GM19240 (cell line): ENCODE measurements around the gene UTP14A.
"Not testable (repeated sequence)": the region's sequence is repeated elsewhere in the genome, so short reads cannot be mapped to it uniquely, and the experiment has no call there.

Experiments used
- DNase-seq: peaks from one replicate; pipeline ENCODE4 v3.0.0; 2011; ENCODE audit warnings: low spot score; ENCODE audit not compliant: insufficient read length

The UTP14A gene, protein sequence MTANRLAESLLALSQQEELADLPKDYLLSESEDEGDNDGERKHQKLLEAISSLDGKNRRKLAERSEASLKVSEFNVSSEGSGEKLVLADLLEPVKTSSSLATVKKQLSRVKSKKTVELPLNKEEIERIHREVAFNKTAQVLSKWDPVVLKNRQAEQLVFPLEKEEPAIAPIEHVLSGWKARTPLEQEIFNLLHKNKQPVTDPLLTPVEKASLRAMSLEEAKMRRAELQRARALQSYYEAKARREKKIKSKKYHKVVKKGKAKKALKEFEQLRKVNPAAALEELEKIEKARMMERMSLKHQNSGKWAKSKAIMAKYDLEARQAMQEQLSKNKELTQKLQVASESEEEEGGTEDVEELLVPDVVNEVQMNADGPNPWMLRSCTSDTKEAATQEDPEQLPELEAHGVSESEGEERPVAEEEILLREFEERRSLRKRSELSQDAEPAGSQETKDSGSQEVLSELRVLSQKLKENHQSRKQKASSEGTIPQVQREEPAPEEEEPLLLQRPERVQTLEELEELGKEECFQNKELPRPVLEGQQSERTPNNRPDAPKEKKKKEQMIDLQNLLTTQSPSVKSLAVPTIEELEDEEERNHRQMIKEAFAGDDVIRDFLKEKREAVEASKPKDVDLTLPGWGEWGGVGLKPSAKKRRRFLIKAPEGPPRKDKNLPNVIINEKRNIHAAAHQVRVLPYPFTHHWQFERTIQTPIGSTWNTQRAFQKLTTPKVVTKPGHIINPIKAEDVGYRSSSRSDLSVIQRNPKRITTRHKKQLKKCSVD

DNA sequence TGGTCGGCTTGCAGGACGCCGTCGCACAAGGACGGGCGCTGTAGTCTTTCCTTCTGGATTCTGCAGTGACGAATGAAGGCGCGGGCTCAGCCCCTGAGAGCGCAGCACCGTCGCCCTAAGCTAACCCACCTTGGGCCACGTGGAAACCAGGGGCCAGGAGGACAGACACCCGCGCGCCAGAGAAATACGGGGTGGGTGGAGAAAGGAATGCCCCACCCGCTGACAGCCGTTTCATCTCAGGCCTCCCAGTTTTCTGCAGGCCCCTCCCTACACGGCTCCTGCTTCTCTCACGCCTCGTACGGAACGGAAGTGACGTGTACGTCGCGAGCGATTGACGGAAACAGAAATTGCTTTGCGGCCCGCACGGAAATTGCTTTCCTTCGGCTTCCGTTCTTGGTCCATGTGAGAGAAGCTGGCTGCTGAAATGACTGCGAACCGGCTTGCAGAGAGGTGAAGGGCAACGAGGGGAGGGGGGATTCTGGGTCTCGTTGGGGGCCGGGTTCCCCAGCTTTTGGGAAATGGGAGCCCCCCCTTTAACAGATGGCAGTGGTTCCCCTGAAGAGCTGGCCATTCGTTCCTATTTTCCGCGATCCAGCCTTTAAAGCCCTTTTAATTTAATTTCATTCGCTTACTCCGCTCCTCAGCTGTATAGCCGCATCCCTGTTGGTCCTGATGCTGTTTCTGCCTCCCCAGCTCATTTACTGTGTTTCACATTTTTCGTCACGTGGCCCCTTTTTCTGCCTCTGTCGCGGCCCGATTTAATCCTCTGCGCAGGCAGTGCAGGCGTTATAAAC, at the start of gene UTP14A:
Gene UTP14A (plus strand): TSS at position 378 of the 794 bp plus-strand sequence. CDS start 47 bp downstream, at position 425.
- DNase-seq = peak; percentile 48

DNA sequence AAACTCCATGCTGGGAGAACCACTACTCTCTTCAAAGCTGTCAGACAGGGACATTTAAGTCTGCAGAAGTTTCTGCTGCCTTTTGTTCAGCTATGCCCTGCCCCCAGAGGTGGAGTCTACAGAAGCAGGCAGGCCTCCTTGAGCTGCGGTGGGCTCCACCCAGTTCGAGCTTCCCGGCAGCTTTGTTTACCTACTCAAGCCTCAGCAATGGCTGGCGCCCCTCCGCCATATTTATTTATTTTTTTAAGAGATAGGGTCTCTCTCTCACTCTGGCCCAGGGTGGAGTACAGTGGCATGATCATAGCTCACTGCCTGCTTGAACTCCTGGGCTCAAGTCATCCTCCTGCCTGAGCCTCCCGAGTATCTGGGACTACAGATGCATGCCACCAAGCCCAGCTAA, 46.8 kb upstream of the UTP14A start:
- not testable (repeated sequence) for DNase-seq

- not testable (repeated sequence) for DNase-seq
These were observed 39.6 kb upstream of the UTP14A start for GRCh38 chrX:129866321-129866720.

GRCh38 chrX:129872524-129872923, 33.4 kb upstream of the UTP14A start:
- no peak for DNase-seq

GRCh38 chrX:129875669-129876068, 30.3 kb upstream of the UTP14A start:
- no peak for DNase-seq

DNA sequence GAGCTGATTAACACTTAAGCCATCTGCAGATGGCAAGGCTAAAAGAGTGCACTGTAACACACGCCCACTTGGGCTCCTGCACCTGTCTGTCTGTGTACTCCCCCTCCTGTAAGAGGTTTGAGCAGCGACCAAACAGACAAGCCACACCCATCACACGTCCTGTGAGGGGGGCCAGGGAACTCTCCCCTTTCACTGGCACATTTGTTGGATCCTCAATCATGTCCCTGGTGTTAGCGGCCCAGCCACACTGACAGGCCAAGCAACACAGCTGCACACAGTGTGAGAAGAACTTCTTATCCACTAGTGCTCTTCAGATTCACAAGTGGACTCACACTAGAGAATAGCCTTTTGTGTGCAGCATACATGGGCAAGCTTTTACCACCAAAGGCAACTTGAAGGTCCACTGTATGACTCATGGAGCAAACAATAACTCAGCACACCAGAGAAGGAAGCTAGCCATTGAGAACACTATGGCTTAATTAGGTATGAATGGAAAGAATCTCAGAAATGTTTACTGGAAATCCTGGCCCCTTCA, 29.1 kb upstream of the UTP14A start:
- no peak for DNase-seq

- no peak for DNase-seq
These were observed 28.6 kb upstream of the UTP14A start for GRCh38 chrX:129877401-129877800.

GRCh38 chrX:129900054-129900453, 5.9 kb upstream of the UTP14A start:
- DNase-seq = no peak

GRCh38 chrX:129908636-129909035, 2.7 kb downstream of the UTP14A start:
- DNase-seq = no peak

- DNase-seq = no peak
These were observed 19.5 kb downstream of the UTP14A start for GRCh38 chrX:129925305-129926092.

DNA sequence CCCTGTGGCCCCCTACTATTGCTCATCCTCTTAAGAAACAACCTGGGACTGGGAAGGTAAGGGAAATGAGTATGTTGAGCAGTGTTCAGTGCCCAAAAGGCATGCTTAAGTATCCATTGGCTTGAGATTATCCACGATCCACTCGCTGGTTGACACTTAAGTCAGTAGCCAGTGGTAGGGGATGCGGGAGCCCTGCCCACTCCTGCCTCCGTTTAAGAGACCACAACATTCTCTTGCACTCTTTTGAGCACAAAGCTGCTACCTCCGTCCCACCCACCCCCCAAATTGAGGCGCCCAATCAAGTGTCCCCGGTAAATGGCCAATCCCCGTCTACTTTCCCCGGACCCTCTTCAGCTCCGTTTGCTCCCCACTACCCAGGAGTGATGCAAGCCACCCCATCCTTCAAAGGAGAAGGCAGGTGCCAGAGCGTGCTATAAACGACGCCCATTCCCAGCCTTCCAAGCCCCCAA, 25.0 kb downstream of the UTP14A start:
- DNase-seq = no peak

DNA sequence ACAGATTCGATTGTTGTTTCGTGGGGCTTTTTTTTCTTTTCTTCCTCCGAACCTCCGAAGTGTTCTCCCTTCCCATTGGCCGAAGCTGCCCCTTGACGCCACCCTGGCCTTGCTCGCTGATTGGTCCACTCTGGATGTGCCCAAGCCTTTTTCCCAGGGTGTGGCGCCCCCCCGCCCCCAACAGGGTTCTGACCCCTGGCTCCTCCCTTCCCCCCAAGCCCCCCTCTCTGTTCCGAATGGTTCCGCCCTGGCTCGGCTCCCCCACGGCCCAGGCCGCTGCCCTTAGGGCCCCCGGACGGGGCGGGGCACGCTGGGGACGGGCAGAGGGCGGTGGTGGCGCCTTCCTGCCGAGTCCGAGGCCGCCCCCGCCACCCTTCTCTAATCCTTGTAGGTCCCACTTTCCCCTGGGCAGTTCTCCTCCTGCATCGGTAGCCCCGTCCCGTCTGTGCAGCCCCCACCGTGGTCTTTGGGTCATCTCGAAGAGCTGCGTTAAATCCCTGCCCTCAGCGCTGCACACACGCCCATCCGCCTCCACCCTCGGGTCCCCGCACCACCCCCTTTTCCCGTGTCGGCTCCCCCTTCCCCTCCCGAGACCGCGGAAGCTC, 25.5 kb downstream of the UTP14A start:
- DNase-seq = peak; percentile 58

DNA sequence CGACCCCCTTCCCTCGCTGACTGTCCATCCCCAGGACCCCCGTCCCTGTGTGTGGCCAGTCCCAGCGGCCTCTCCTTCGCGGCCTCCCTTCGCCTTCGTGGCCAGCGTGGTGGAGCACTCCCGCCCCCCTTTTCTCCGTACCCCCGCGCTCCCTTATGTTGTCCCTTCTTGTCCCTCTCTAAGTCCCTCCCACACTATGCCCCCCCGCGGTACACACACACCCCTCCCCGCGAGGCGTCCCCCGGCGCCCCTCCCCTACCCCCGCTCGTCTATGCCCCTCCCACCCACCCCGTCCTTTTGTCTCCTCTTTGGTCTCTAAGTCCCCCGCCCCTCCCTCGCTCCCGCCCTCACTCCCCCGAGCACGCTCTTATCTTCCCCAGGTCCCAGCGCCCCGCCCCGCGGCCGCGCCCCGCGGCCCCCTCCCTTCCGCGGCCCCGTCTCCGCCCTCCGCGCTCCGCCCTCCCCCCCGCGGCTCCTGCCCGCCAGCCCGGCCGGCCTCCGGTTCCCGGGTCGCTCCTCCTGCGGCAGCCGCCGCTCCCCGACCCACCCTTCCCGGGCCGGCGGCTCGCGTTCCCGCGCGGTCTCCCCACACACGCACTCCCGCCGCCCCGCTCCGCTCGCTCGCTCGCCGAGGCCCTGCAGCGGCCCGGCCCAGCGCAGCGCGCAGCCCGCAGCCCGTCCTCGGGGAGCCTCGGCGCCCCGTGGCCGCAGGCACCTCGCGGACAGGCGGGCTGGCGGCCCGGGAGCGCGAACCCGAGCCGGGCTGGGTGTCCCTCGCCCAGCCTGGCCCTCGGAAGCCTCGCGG, 26.3 kb downstream of the UTP14A start:
- DNase-seq = peak; percentile 32

GRCh38 chrX:129932821-129933321, 26.9 kb downstream of the UTP14A start:
- DNase-seq = no peak

DNA sequence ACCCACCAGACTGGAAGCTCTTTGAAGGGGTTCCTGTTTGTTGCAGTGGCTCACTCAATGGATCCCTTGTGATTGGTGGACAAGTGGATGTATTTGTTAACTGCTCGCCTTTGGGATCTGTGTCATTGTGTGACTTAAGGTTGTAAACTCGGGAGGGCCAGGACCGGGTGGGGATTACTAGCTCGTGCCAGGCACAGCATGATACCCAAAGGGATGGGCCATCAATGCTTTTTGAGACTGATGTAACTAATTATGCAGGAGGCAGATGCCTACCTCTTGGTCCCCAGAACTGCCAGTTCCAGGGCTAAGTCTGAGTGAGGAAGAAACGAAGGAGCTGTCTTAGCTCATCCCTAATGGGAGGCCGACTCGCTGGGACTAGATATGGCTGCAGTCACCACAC, 27.7 kb downstream of the UTP14A start:
- no peak for DNase-seq

DNA sequence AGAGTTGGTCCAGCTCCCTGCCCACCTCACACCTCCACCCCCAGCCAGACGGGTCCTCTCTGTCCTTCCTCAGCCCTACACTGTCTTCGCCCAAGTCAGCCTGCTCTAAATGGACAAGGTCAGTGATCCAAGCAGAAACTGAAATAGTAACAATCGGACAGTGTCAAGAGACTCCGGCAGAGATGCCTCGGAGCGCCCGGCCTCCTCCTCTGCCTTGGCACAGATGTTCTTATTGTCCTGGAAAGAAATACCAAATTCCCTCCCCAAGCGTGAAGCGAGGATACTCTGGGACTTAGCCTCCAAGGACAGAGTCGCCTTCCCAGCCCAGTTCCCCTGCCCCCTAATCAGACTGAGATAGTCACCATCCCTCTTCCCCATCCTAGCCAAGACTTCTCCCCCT, 28.5 kb downstream of the UTP14A start:
- no peak for DNase-seq

GRCh38 chrX:129934952-129935351, 29.0 kb downstream of the UTP14A start:
- DNase-seq = no peak

DNA sequence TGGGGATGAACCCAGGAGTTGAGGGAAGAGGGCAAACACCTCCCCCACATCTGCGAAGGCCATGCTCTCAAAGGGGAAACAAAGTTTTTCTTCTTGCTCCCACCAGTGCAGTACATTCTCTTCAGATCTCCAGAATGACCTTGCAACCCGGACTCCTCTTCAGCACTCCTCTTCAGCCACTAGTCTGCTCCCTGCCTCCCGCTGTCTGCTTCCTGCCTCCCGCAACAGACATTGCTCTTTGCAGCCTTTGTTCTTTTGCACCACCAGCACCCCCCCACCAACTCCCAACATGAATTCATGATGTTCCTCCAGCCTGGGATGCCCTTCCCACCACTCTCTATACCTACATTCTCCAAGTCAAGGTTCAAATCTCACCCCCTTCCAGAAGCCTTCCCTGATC, 32.1 kb downstream of the UTP14A start:
- DNase-seq = no peak

DNA sequence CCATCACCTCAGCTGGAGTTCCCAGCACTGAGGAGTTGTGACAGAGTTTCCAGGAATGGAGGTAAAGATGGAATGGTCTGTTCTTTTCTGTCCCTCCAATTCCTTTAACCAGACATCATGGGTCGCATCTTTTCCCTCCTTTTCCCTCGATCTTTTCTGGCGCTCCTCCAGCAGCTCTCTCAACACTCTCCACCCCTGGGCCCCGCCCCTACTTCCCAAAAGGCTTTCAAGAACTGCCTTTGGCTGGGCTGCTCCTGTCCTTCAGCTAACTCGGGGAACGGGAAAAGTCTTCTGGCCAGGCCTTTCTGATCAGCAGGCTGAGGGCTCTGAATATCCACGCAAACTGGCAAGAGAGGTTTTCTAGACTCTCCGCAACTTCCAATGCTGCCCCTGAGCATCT, 34.0 kb downstream of the UTP14A start:
- no peak for DNase-seq
